Panc1 (cell line): Measurements from ENCODE around the gene MAD1L1.

Experiments
- CTCF ChIP-seq: fragments of 450-650 bp; IDR thresholded peaks from 2 replicates; pipeline ENCODE4 v1.5.1; 2017; ENCODE audit warnings: mild to moderate bottlenecking
- POLR2AphosphoS5 ChIP-seq: IDR thresholded peaks from 2 replicates; pipeline ENCODE4 v1.6.1; 2012; ENCODE audit warnings: mild to moderate bottlenecking, low read depth, low read length, moderate library complexity
- REST ChIP-seq, 2 experiments: IDR thresholded peaks; 2 replicates each; pipeline ENCODE4 v1.6.1; 2011 to 2012; ENCODE audit warnings: low read depth in 2 of 2, control low read depth in 1 of 2, low read length in 1 of 2, mild to moderate bottlenecking in 1 of 2, moderate library complexity in 1 of 2; ENCODE audit not compliant: insufficient read depth in 1 of 2
- SIN3A ChIP-seq: IDR thresholded peaks from 2 replicates; pipeline ENCODE4 v1.6.1; 2012; ENCODE audit warnings: low read depth, mild to moderate bottlenecking, low read length, moderate library complexity, borderline replicate concordance; ENCODE audit not compliant: insufficient read depth
- TCF7L2 ChIP-seq: IDR thresholded peaks from 2 replicates; pipeline ENCODE4 v1.6.1; 2011; ENCODE audit warnings: mild to moderate bottlenecking, low read depth, low read length, inconsistent platforms

GRCh38 chr7:1873421-1873820 is 359.3 kb downstream of the MAD1L1 start:
- TF ChIP-seq CTCF (no peak), POLR2AphosphoS5 (no peak), REST (IDR thresholded peaks at IDR 0.05; ENCODE audit: insufficient read depth in 1 of 2, low read depth in 2 of 2, low read length in 1 of 2) (no peak), TCF7L2 (no peak), SIN3A (no peak)
